CD4-positive, alpha-beta T cell (primary cell): ENCODE results near the gene KCTD10. TPM values are rescaled to one million over a fixed set of nuclear protein-coding genes. Genes with fewer than 3 reads are reported as not detected.
"Not testable (repeated sequence)": the region's sequence is repeated elsewhere in the genome, so short reads cannot be mapped to it uniquely, and the experiment has no call there.

Source experiments
- ATAC-seq: fragments of 200-7000 bp; cut with Tn5 transposase; one replicate; pipeline ENCODE4 v1.10.0; 2022; ENCODE audit warnings: mild to moderate bottlenecking; ENCODE audit not compliant: poor library complexity
- CTCF ChIA-PET: fragments of 350-600 bp; sonication (Branson Sonifier 250); formaldehyde crosslinking; loops from one replicate; lab custom pipeline; 2021; ENCODE audit warnings: antibody characterized with exemption, inconsistent platforms; lab: Charles Lee
- POLR2A ChIA-PET: fragments of 350-600 bp; sonication (Branson Sonifier 250); formaldehyde crosslinking; loops from one replicate; lab custom pipeline; 2021; ENCODE audit warnings: antibody characterized with exemption, inconsistent platforms; lab: Charles Lee
- DNase-seq, 14 experiments: peaks; one replicate each; pipeline ENCODE4 v3.0.0-alpha.2; 2013 to 2020; ENCODE audit warnings: mixed read lengths in 2 of 14
- H3K27ac ChIP-seq, 2 donors: one replicate each; pipeline versions ENCODE4 v1.5.1 to v1.7.0; 2013; ENCODE audit warnings: low read length in 2 of 2, low read depth in 1 of 2, mild to moderate bottlenecking in 1 of 2
- H3K27me3 ChIP-seq, 2 experiments: 1 replicate in 1 of 2; 2 replicates in 1 of 2; pipeline versions ENCODE4 v1.6.1 to v1.7.0; 2013; ENCODE audit warnings: low read length in 2 of 2, control low read depth in 1 of 2, mild to moderate bottlenecking in 1 of 2, moderate library complexity in 1 of 2; ENCODE audit not compliant: insufficient read depth in 2 of 2, control insufficient read depth in 1 of 2
- H3K36me3 ChIP-seq: one replicate; pipeline ENCODE4 v1.6.1; 2013; ENCODE audit warnings: low read length, control low read depth; ENCODE audit not compliant: insufficient read depth
- H3K4me1 ChIP-seq: one replicate; pipeline ENCODE4 v1.6.1; 2013; ENCODE audit warnings: low read length, control low read depth; ENCODE audit not compliant: insufficient read depth
- H3K4me3 ChIP-seq: one replicate; pipeline ENCODE4 v1.5.1; 2013; ENCODE audit warnings: mild to moderate bottlenecking, low read length, moderate library complexity
- H3K9me3 ChIP-seq, 2 experiments: 1 replicate in 1 of 2; 2 replicates in 1 of 2; pipeline versions ENCODE4 v1.6.1 to v1.7.0; 2013; ENCODE audit warnings: low read length in 2 of 2, mild to moderate bottlenecking in 2 of 2, control low read depth in 1 of 2, moderate library complexity in 1 of 2; ENCODE audit not compliant: control insufficient read depth in 1 of 2, insufficient read depth in 1 of 2
- H3K27ac Mint-ChIP-seq: one replicate; pipeline ENCODE4 v1.8.0; 2020; ENCODE audit warnings: mixed read lengths
- H3K27me3 Mint-ChIP-seq: one replicate; pipeline ENCODE4 v1.8.0; 2021; ENCODE audit warnings: mixed read lengths
- H3K36me3 Mint-ChIP-seq: one replicate; pipeline ENCODE4 v1.8.0; 2021; ENCODE audit warnings: low read depth, mixed read lengths
- H3K4me1 Mint-ChIP-seq: one replicate; pipeline ENCODE4 v1.8.0; 2021; ENCODE audit warnings: low read depth, mixed read lengths
- H3K4me3 Mint-ChIP-seq: one replicate; pipeline ENCODE4 v1.8.0; 2020; ENCODE audit warnings: mild to moderate bottlenecking, mixed read lengths
- H3K9me3 Mint-ChIP-seq: one replicate; pipeline ENCODE4 v1.8.0; 2020; ENCODE audit warnings: mixed read lengths
- CTCF ChIP-seq: fragments of 200-600 bp; IDR thresholded peaks from one replicate; pipeline ENCODE4 v1.8.0; 2022; ENCODE audit warnings: antibody characterized with exemption, mild to moderate bottlenecking
- intact Hi-C, 2 experiments: fragments of 100-400 bp; cut with DNase I in 1 of 2; cut with micrococcal nuclease in 1 of 2; formaldehyde crosslinking; loops; one replicate each; pipeline versions ENCODE4 v1.15.1 to v1.9.0; 2023 to 2025; cut with DNase I, micrococcal nuclease
- total RNA-seq, 174 experiments: library from RNA in 2 of 174; stranded (reverse) in 2 of 174; gene quantifications; one replicate each; pipeline ENCODE4 v1.2.3 and lab custom pipeline; 2021 to 2026

The KCTD10 gene
- total RNA-seq, 2 experiments from 2014 or later, result 24.2 to 26.1 TPM

- H3K9me3 Mint-ChIP-seq, result no peaks in the 10 kb centered on the region
- H3K36me3 ChIP-seq, result no peaks in the 10 kb centered on the region
- no peaks in the 10 kb centered on the region for H3K27me3 Mint-ChIP-seq
- peaks cover 11% of the 10 kb centered on the region for H3K4me1 Mint-ChIP-seq
- H3K27ac ChIP-seq, result no peak overlapping the region
- peaks cover 7% of the 10 kb centered on the region for H3K4me1 ChIP-seq
- ATAC-seq (no peak), DNase-seq (no peak)
- H3K4me3 Mint-ChIP-seq, result peak overlapping the region; percentile 9
- TF ChIP-seq CTCF, result no peak
- intact Hi-C loops, result no loop called here
- H3K27ac Mint-ChIP-seq, result peak overlapping the region; percentile 77
- peaks cover 0 to 4% of the 10 kb centered on the region in 2 experiments for H3K9me3 ChIP-seq
- ChIA-PET CTCF (interaction anchor here (0.6 to 1.4 kb wide), 7 partner anchors 10 to 343 kb away, joined by 3 to 4 read pairs (median 3); partner anchors contain the start of gene UBE3B), POLR2A (interaction anchor here (1.4 kb wide), 1 partner anchor 45 kb away, joined by 3 read pairs; the partner anchor contains the start of genes KCTD10 and UBE3B)
- H3K4me3 ChIP-seq, result no peak overlapping the region
- no peaks in the 10 kb centered on the region for H3K27me3 ChIP-seq
- H3K36me3 Mint-ChIP-seq, result no peaks in the 10 kb centered on the region
These were observed 44.7 kb downstream of the KCTD10 start for GRCh38 chr12:109432431-109432830.

- H3K27me3 ChIP-seq, result peaks cover 0 to 7% of the 10 kb centered on the region in 2 experiments
- Mint-ChIP-seq H3K27me3 (no peaks in the 10 kb centered on the region), H3K27ac (no peak overlapping the region), H3K36me3 (no peaks in the 10 kb centered on the region), H3K4me1 (peaks cover 11% of the 10 kb centered on the region), H3K4me3 (no peak overlapping the region), H3K9me3 (no peaks in the 10 kb centered on the region)
- H3K27ac ChIP-seq, result no peak overlapping the region
- H3K4me1 ChIP-seq, result peaks cover 7% of the 10 kb centered on the region
- no peak for TF ChIP-seq CTCF
- ChIA-PET POLR2A (interaction anchor here (1.1 kb wide), 1 partner anchor 33 kb away, joined by 3 read pairs; no protein-coding TSS in a partner anchor), CTCF (no interaction called here)
- intact Hi-C loops, result no loop called here
- DNase-seq, result no peak
- H3K9me3 ChIP-seq, result peaks cover 0 to 4% of the 10 kb centered on the region in 2 experiments
- no peak for ATAC-seq
- H3K36me3 ChIP-seq, result no peaks in the 10 kb centered on the region
- H3K4me3 ChIP-seq, result no peak overlapping the region
These were observed 46.9 kb downstream of the KCTD10 start for GRCh38 chr12:109430244-109430643.

- H3K4me3 Mint-ChIP-seq, H3K36me3 ChIP-seq, DNase-seq, H3K36me3 Mint-ChIP-seq, H3K4me3 ChIP-seq, H3K9me3 Mint-ChIP-seq, H3K27ac Mint-ChIP-seq, ATAC-seq, H3K4me1 ChIP-seq, H3K9me3 ChIP-seq, H3K27me3 ChIP-seq, H3K27ac ChIP-seq: not testable (repeated sequence)
- intact Hi-C loops, result loop anchor here (1.0 to 2.0 kb wide), 2 partner anchors 346 to 452 kb away; partner anchors contain the start of gene GLTP (in 1 of the 2)
- CTCF ChIA-PET, result interaction anchor here (0.9 to 1.7 kb wide), 4 partner anchors 13 to 350 kb away, joined by 3 to 6 read pairs (median 4); no protein-coding TSS in a partner anchor
- Mint-ChIP-seq H3K27me3 (peaks cover 12% of the 10 kb centered on the region), H3K4me1 (peaks cover 11% of the 10 kb centered on the region)
- POLR2A ChIA-PET, result interaction anchor here (1.4 kb wide), 1 partner anchor 346 kb away, joined by 3 read pairs; no protein-coding TSS in a partner anchor
These were observed 48.3 kb downstream of the KCTD10 start for GRCh38 chr12:109428804-109429203.
